Measurements from ENCODE around the gene ZNF585A. TPM values are rescaled to one million over a fixed set of nuclear protein-coding genes. Genes with fewer than 3 reads are reported as not detected.
"Not testable (repeated sequence)": the region's sequence is repeated elsewhere in the genome, so short reads cannot be mapped to it uniquely, and the experiment has no call there.

ZNF585A gene
- total and polyA plus RNA-seq, 12 donors, result 7.1 to 17.0 (median 12.6) TPM

GRCh38 chr19:37218592-37218935 lies 46.1 kb upstream of the ZNF585A start:
- H3K9me3 ChIP-seq, result peaks cover 0 to 31% (median 0%) of the 10 kb centered on the region in 11 donors
- peak overlapping the region; percentile 88 to 97 (median 93) for H3K27ac ChIP-seq
- TF ChIP-seq, protein P1, sequence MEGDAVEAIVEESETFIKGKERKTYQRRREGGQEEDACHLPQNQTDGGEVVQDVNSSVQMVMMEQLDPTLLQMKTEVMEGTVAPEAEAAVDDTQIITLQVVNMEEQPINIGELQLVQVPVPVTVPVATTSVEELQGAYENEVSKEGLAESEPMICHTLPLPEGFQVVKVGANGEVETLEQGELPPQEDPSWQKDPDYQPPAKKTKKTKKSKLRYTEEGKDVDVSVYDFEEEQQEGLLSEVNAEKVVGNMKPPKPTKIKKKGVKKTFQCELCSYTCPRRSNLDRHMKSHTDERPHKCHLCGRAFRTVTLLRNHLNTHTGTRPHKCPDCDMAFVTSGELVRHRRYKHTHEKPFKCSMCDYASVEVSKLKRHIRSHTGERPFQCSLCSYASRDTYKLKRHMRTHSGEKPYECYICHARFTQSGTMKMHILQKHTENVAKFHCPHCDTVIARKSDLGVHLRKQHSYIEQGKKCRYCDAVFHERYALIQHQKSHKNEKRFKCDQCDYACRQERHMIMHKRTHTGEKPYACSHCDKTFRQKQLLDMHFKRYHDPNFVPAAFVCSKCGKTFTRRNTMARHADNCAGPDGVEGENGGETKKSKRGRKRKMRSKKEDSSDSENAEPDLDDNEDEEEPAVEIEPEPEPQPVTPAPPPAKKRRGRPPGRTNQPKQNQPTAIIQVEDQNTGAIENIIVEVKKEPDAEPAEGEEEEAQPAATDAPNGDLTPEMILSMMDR (IDR thresholded peaks at IDR 0.05), result no peak
- peak overlapping the region; percentile 61 to 85 (median 74) for H3K4me3 ChIP-seq
- H3K27me3 ChIP-seq, result no peaks in the 10 kb centered on the region
- peaks cover 0 to 42% (median 18%) of the 10 kb centered on the region in 9 donors for H3K36me3 ChIP-seq
- peaks cover 0 to 23% (median 13%) of the 10 kb centered on the region in 9 donors for H3K4me1 ChIP-seq
- ATAC-seq (peak; percentile 6 to 42 (median 27)), DNase-seq (no peak)
- 13 to 14% methylated on average over 6 of the region's 6 CpGs for WGBS, 2 donors
- intact Hi-C loops (cut with DNase I), result loop anchor here in 6 of 10 donors (5.0 to 10.0 kb wide), 6 partner anchors 46 to 246 kb away; partner anchors contain the start of genes ZNF585A (in 3 of the 6) and ZNF420 (in 1 of the 6)

DNA sequence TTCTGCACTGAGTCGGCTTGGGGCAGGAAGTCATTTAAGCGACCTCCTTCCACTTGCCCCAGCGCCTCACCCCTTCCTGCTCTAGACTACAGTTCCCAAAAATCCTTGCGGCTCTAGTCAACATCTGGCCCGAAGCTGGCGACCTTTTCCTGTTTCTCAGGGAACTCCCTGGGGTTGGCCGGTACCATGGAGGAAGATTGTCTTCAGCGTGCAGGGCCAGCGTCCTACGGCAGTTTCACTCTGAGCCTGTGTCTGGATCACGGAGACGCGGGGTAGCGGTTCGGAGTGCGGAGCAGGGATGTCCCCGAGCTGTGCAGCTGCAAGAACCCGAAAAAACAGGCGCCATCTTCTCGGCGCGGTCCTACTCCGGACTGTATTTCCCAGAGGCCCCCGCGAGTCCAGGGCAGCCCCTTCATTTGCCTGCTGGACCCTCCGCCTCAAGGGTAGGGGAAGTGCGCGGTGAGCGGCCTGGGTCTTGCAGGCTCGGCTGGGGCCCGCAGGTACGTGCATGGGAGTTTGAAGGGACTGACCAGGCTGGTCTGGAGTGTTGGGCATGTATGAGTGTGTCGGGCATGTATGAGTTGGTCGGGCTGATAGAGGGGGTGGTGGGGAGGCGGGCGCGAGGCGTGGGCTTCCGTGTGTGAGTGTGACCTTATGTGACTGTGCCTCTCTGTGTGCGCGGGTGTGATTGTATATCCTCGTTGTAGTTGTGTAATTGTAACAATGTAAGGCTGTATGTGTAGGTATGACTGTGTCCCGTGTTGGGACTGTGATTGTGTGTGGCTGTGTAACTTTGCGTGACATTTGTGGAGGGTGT lies 45.5 kb upstream of the ZNF585A start, which contains the start of gene ZNF383:
ZNF383 (plus strand) TSS at position 440 of the 817 bp plus-strand sequence. CDS start 12,240 bp downstream, outside the sequence.
- Histone ChIP-seq H3K36me3 (peaks cover 0 to 36% (median 13%) of the 10 kb centered on the region in 9 donors), H3K4me3 (peak within 1 kb of the TSS; percentile 61 to 85 (median 74)), H3K27ac (peak within 1 kb of the TSS; percentile 88 to 97 (median 93)), H3K27me3 (no peaks in the 10 kb centered on the region), H3K9me3 (peaks cover 0 to 25% (median 0%) of the 10 kb centered on the region in 11 donors), H3K4me1 (peaks cover 0 to 23% (median 13%) of the 10 kb centered on the region in 9 donors)
- WGBS, 2 donors, result 1% methylated on average over 44 of the region's 44 CpGs
- intact Hi-C loops (cut with DNase I), result loop anchor here in 6 of 10 donors (5.0 to 10.0 kb wide), 6 partner anchors 46 to 246 kb away; partner anchors contain the start of genes ZNF585A (in 3 of the 6) and ZNF420 (in 1 of the 6)
- DNase-seq, result peak; percentile 87 to 91
- ATAC-seq, result peak; percentile 97 to 99 (median 98)
- TF ChIP-seq, protein P1 (IDR thresholded peaks at IDR 0.05), result peak in 1 of 9 donors; percentile 6

DNA sequence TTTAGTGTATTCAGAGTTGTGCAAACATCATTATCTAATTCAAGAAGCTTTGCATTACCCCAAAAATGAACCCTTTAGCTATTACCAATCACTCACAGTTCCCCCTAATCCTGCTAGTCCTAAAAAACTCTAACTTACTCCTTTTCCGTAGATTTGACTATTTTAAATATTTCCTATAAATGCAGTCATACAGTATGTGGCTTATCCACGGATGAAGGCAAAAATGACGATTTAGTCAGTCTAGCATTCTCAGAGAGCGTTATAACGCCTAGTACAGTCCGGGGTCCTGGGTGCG lies 44.9 kb upstream of the ZNF585A start:
- DNase-seq (no peak), ATAC-seq (no peak)
- TF ChIP-seq, protein P1 (IDR thresholded peaks at IDR 0.05), result no peak
- H3K9me3 ChIP-seq, result peaks cover 0 to 20% (median 0%) of the 10 kb centered on the region in 11 donors
- 0 to 1% methylated on average over 7 of the region's 7 CpGs for WGBS, 2 donors
- no peaks in the 10 kb centered on the region for H3K27me3 ChIP-seq
- peaks cover 0 to 30% (median 8%) of the 10 kb centered on the region in 9 donors for H3K36me3 ChIP-seq
- peak overlapping the region; percentile 88 to 97 (median 93) for H3K27ac ChIP-seq
- peak overlapping the region; percentile 61 to 85 (median 74) for H3K4me3 ChIP-seq
- intact Hi-C loops (cut with DNase I), result loop anchor here in 6 of 10 donors (5.0 to 10.0 kb wide), 6 partner anchors 45 to 245 kb away; partner anchors contain the start of genes ZNF585A (in 3 of the 6) and ZNF420 (in 1 of the 6)
- peaks cover 0 to 23% (median 13%) of the 10 kb centered on the region in 9 donors for H3K4me1 ChIP-seq

DNA sequence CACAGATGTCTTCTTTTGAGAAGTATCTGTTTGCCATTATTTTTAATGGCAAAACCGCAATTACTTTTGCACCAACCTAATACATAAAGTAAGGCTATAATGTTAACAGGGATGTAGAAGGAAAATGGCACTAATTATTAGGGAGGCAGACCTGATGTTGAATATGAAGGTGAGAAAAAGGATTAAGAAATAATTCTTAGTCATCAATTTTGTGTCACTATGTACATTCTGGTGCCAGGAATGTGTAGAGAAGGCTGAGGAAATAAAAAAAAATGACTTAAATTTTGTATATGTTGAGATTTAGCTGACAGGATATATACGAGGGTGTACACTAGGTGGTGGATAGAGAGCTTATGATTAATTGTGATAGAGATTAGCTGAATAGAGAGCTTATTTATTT lies 25.3 kb upstream of the ZNF585A start:
- TF ChIP-seq, protein P1 (IDR thresholded peaks at IDR 0.05), result no peak
- no peak overlapping the region for H3K4me3 ChIP-seq
- peaks cover 0 to 97% (median 13%) of the 10 kb centered on the region in 11 donors for H3K9me3 ChIP-seq
- DNase-seq (no peak), ATAC-seq (no peak)
- H3K36me3 ChIP-seq, result peaks cover 0 to 100% (median 82%) of the 10 kb centered on the region in 9 donors
- H3K27ac ChIP-seq, result no peak overlapping the region
- no peaks in the 10 kb centered on the region for H3K4me1 ChIP-seq
- H3K27me3 ChIP-seq, result no peaks in the 10 kb centered on the region
- WGBS, 2 donors, result 90 to 94% methylated on average over 2 of the region's 2 CpGs
- intact Hi-C loops (cut with DNase I), result no loop called here

GRCh38 chr19:37197115-37197514 lies 24.6 kb upstream of the ZNF585A start:
- Histone ChIP-seq H3K9me3 (peaks cover 0 to 100% (median 17%) of the 10 kb centered on the region in 11 donors), H3K36me3 (peaks cover 0 to 100% (median 84%) of the 10 kb centered on the region in 9 donors)
- H3K27ac ChIP-seq; DNase-seq; H3K4me1 ChIP-seq; ATAC-seq; H3K4me3 ChIP-seq; H3K27me3 ChIP-seq; intact Hi-C loops (cut with DNase I): not testable (repeated sequence)
- WGBS, 2 donors, result 98 to 99% methylated on average over 5 of the region's 5 CpGs

- H3K4me1 ChIP-seq; ATAC-seq; H3K27me3 ChIP-seq; DNase-seq; H3K4me3 ChIP-seq; intact Hi-C loops (cut with DNase I); H3K27ac ChIP-seq: not testable (repeated sequence)
- Histone ChIP-seq H3K9me3 (peaks cover 0 to 100% (median 26%) of the 10 kb centered on the region in 11 donors), H3K36me3 (peaks cover 0 to 100% (median 84%) of the 10 kb centered on the region in 9 donors)
- 96% methylated on average over 4 of the region's 4 CpGs for WGBS, 2 donors
These were observed 22.8 kb upstream of the ZNF585A start for GRCh38 chr19:37195248-37195647.

- H3K4me1 ChIP-seq; DNase-seq; ATAC-seq; H3K4me3 ChIP-seq; H3K27ac ChIP-seq; intact Hi-C loops (cut with DNase I); H3K27me3 ChIP-seq: not testable (repeated sequence)
- Histone ChIP-seq H3K36me3 (peaks cover 10 to 82% (median 66%) of the 10 kb centered on the region in 9 donors), H3K9me3 (peaks cover 0 to 100% (median 63%) of the 10 kb centered on the region in 11 donors)
- WGBS, 2 donors, result 96 to 98% methylated on average over 4 of the region's 4 CpGs
These were observed 13.6 kb upstream of the ZNF585A start for GRCh38 chr19:37186071-37186470.

Measured in heart right ventricle (tissue), 16 donors.